ENCODE data around the gene MT1HL1.
A peak's percentile ranks its signal among the peaks of the same experiment; 100 is the strongest.
"Not testable (repeated sequence)": the region's sequence is repeated elsewhere in the genome, so short reads cannot be mapped to it uniquely, and the experiment has no call there.

The MT1HL1 gene

GRCh38 chr1:237013608-237014007 lies 9.4 kb upstream of the MT1HL1 start:
- no peak for DNase-seq

GRCh38 chr1:237012788-237013383 lies 8.6 kb upstream of the MT1HL1 start:
- DNase-seq = peak; percentile 46

GRCh38 chr1:237012361-237012760 lies 8.1 kb upstream of the MT1HL1 start:
- no peak for DNase-seq

- no peak for DNase-seq
Measured at GRCh38 chr1:237011432-237011831, 7.2 kb upstream of the MT1HL1 start.

GRCh38 chr1:237009611-237010010 lies 5.4 kb upstream of the MT1HL1 start:
- no peak for DNase-seq

- DNase-seq = no peak
Measured at GRCh38 chr1:237007147-237007881, 3.1 kb upstream of the MT1HL1 start.

- DNase-seq = no peak
Measured at GRCh38 chr1:237005674-237006073, 1.4 kb upstream of the MT1HL1 start.

GRCh38 chr1:237003516-237003915 lies 725 bp downstream of the MT1HL1 start:
- DNase-seq = no peak

GRCh38 chr1:237000191-237000590 lies 4.0 kb downstream of the MT1HL1 start:
- no peak for DNase-seq

- no peak for DNase-seq
Measured at GRCh38 chr1:236998546-236998945, 5.7 kb downstream of the MT1HL1 start.

- no peak for DNase-seq
Measured at GRCh38 chr1:236997882-236998281, 6.4 kb downstream of the MT1HL1 start.

- DNase-seq = no peak
Measured at GRCh38 chr1:236997361-236997760, 6.9 kb downstream of the MT1HL1 start.

- DNase-seq = no peak
Measured at GRCh38 chr1:236994450-236994849, 9.8 kb downstream of the MT1HL1 start.

GRCh38 chr1:236992449-236992848 lies 11.8 kb downstream of the MT1HL1 start:
- DNase-seq = no peak

GRCh38 chr1:236990052-236990445 lies 14.2 kb downstream of the MT1HL1 start:
- DNase-seq = no peak

GRCh38 chr1:236989290-236990051 lies 14.8 kb downstream of the MT1HL1 start:
- no peak for DNase-seq

GRCh38 chr1:236983818-236984217 lies 20.4 kb downstream of the MT1HL1 start:
- no peak for DNase-seq

GRCh38 chr1:236982380-236982779 lies 21.9 kb downstream of the MT1HL1 start:
- DNase-seq = no peak

- DNase-seq = not testable (repeated sequence)
Measured at GRCh38 chr1:236981431-236981830, 22.8 kb downstream of the MT1HL1 start.

GRCh38 chr1:236980673-236981072 lies 23.6 kb downstream of the MT1HL1 start:
- DNase-seq = no peak

GRCh38 chr1:236979149-236979900 lies 24.9 kb downstream of the MT1HL1 start:
- DNase-seq = no peak

- no peak for DNase-seq
Measured at GRCh38 chr1:236978740-236979139, 25.5 kb downstream of the MT1HL1 start.

- DNase-seq = no peak
Measured at GRCh38 chr1:236975461-236975860, 28.8 kb downstream of the MT1HL1 start.

Data from NCI-H2081 treated with DMSO at 0.1 percent for 48 hours (cell line).